Effector CD8-positive, alpha-beta T cell (primary cell): ENCODE data around the gene SEC14L1.
"Not testable (repeated sequence)": the region's sequence is repeated elsewhere in the genome, so short reads cannot be mapped to it uniquely, and the experiment has no call there.

ENCODE experiments used
- DNase-seq: peaks from one replicate; lab custom pipeline; 2025; lab: John Stamatoyannopoulos, UW

The SEC14L1 gene

DNA sequence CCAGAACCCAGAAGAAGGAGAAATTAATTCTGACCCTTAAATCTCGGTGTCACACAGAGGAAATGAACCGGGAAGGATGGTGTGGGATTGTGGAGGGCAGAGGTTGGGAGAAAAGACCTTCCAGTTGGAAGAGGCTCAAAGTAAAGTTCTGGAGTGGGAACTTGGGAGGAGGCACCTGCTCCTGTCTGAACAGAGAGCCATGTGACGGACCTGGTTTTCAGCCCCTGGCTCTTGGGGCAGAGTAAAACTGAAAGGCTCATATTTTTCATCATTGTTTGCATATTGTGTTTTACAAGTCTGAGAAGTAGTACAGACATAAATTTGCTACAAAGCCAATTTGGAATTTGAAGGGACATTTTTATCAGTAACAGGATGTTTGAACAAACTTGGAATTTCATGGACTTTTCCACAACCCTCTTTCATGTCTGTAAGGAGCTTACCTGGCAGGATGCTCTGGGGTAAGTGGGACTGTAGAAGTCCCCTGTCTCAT lies 24.4 kb upstream of the SEC14L1 start:
- no peak for DNase-seq

DNA sequence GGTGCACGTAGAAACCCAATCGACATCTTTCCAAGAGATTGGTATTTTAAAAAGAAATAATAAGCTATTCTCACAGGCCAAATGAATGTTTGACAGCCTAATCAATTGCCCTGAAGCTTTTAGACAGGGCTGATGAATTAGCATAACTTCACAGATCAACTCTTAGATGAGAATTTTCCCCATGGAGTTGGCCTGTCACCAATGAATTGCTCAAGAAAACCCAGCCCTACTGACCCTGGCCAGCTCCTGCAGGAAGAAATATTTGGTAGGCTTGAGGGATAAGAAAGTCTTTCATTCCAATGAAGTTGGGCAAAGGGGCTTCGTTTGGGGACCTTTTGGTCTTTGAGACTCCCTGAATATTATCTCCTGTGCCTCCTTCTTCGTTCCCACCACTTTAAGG lies 23.4 kb upstream of the SEC14L1 start:
- DNase-seq: no peak

DNA sequence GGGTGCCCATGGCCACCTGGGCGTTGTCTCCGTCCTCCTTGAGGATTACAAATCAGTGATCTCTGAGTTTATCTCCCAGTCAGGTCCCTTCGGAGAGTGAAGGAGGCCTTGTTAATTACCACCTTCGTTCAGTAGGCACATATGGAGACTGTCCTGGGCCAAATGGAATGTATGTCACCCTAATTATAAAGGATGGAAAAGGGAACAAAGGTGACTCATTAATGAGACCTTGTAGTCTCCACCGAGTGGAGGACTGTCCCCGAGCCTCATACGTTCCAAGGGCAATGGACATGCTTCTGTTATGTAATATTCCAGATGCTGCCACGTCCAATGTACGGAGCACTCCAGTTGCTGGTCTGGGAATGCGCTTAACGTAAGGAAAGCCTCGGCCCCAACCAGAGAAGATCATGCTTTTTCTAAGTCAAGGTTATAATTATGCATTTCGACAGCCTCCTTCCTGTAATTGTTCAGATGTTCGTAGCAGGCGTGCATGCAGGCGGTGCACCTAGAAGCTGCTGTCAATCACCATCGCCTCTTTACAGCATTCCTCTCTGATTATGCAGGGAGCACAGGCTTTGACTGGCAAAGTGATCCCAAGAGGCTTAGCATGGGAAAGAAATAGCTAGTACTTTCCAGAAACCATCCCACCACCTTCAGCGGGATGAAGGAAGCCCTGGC lies 22.4 kb upstream of the SEC14L1 start:
- DNase-seq: no peak

- no peak for DNase-seq
Observed at GRCh38 chr17:77119668-77120301, 21.0 kb upstream of the SEC14L1 start.

- no peak for DNase-seq
Observed at GRCh38 chr17:77120868-77121267, 19.9 kb upstream of the SEC14L1 start.

DNA sequence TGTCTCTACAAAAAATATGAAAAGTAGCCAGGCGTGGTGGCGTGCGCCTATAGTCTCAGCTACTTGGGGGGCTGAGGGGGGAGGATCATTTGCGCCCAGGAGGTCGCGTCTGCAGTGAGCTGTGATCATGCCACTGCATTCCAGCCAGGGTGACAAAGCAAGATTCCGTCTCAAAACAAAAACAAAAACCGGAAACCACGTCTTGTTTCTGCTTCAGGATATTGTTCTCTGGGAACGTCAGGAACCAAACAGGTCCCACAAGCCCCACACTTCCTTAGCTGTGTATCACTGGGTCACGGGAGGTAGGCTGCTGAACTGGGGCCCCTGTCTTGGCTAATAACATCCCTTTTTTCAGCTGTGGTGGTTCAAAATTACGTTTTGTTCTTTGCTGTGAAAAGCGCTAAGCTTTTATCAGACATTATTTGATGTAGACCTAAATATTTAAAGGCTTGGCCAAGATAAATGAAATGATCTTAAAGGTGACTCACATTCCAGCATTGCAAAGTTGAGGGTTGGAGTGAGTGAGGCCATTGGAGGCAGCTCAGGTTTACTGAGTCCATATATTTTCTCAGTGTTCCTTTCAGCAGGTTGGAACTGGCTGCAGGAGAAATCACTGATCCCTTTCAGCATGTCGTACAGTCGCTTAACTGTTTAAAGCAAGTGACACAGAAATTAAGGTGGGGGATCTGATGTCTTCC lies 16.4 kb upstream of the SEC14L1 start:
- no peak for DNase-seq

DNA sequence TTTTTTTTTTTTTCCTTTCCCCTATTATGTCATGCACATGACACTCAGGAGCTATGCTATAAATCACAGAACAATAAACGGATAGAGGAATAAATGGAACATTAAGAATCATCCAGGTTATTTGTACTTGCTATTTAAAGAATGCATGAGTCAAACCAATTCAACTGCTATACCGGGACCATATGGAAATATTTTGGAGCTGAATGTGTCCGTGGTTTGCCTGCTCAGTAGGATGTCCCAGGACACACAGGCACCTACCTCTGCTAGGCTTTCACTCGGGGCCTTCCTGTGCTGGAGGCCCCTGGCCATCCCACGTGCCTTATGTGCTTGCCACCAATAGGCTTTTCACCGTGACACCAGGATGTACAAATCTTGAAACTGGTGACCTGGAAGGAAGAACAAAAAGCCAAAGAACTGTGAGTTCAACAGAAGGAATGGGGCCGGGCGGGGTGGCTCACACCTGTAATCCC lies 15.3 kb upstream of the SEC14L1 start:
- DNase-seq: no peak

DNA sequence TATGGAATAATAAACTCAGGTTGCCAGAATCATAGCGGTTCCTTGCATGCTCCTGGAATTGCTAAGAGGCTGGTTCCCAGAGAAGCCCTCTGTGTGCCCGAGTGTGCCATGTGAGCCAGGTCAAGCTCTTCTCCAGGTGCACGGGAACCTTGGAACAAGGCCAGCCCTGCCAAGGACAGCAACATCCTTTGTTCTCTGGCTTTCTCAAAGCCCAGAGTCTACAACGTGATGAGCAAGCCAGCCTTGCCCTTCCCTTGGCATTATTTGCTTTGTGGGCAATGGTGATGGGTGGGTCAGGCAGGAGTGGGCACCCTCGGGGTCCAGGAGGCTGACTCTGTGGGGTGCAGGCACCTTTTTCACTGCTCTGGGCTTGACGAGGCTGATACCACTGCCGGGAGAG lies 14.2 kb upstream of the SEC14L1 start:
- no peak for DNase-seq

DNA sequence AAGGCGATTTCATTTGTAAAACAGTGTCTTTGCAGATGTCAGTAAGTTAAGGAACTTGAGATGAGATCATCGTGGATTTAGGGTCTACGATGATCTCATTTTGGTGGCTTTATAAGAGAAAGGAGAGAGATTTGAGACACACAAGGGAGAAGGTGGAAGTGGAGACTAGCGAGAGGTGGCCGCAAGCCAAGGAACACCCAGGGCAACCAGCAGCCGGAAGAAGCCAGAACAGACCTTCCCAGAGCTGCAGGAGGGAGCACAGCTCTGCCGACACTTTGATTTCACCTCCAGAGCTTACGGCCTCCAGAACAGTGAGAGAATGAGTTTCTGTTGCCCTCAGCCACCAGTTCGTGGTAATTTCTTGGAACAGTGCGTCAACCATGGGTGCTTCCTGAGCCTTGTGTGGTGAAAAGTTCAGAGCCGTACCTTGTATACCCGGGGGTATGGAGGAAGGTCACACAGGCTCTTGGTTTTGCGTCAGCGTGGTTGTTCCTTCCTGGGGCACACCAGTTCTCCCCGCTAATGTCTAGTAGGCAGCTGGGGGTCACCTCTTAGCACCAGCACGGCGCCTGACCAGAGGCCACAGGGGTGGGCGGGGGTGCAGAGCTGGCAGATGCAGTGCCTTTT lies 12.9 kb upstream of the SEC14L1 start:
- peak; percentile 40 for DNase-seq

DNA sequence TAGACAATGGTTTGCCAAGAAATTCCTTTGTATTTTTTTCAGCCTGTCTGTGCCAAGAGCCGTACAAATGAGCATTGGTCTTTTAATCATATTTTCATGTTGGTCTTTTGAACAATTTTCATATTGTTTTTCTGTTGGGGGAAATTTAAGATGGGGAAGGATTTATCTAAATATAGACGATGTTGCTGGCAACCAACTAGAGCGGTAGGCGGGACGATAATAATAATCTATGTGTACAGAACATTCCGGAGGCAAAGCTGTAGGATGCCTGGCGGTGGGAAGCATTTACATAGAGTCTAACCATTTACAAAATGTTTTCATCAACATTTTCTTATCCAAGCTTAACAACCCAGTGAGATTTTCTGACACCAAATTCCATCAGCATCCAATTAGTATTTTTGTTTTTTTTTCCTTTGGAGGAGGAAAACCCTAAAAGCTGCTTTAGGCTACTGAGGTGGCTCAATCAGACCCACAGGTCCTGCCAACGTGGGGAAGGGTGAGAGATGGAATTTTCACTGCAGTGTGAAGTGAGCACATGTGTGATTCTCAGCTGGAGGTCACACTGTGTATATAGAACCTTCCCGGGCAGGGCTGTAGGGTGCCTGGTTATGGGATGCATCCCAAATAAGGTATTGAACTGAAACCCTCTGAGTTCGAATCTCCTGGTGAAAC lies 11.7 kb upstream of the SEC14L1 start:
- DNase-seq: no peak

DNA sequence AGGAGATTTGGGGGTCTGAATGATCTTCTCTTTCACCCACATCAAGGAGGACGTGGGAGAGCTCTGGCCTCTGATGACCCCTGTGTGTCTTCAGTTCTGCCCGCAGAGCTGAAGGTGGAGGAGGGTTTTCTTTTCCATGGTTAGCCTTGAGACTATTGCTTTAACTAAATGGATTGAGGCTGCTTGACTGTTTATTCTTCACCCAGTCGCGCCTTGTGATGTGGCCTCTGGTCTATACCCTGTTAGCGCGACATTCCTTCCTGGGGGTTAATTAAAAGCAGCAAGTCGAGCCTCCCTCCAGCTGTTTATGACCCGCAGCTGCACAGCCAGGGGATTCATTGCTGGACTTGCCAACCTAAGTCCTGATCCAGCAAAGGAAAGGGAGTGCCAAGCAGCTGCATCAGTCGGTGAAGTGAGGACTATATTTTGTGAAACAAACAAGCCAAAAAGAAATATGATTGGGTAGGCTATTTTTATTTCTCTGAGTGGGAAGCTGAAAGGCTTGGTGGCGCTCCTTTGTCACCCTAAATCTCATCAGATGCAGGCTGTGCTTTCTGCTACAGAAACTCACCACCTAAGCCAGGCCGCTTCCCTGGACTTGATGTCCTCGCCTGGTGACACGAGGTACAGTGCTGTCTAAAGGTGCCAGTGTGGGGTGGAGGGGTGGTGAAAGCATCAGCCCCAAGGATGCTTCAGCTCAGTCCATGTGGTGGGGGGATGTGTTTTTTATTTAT lies 11.0 kb upstream of the SEC14L1 start:
- DNase-seq: no peak

- DNase-seq: no peak
Observed at GRCh38 chr17:77130525-77130924, 10.2 kb upstream of the SEC14L1 start.

DNA sequence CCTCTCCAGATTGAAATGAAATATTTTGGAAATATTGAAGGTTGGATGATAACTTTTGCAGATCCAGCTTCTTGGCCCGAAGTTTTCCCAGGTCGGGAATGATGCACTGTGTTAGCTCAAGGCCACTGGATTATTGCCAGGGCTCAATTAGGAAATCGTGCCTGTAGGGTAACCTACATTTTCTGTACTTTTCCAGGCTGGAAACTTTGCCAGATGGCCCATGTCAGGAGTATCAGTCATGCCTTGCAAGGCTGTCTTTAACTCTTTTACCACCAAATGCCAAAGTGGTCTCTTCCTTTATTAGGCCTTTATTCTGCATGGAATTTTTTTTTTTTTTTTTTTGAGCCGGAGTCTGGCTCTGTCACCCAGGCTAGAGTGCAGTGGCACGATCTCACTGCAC lies 8.9 kb upstream of the SEC14L1 start:
- DNase-seq: no peak

- DNase-seq: no peak
Observed at GRCh38 chr17:77132411-77133086, 8.2 kb upstream of the SEC14L1 start.

DNA sequence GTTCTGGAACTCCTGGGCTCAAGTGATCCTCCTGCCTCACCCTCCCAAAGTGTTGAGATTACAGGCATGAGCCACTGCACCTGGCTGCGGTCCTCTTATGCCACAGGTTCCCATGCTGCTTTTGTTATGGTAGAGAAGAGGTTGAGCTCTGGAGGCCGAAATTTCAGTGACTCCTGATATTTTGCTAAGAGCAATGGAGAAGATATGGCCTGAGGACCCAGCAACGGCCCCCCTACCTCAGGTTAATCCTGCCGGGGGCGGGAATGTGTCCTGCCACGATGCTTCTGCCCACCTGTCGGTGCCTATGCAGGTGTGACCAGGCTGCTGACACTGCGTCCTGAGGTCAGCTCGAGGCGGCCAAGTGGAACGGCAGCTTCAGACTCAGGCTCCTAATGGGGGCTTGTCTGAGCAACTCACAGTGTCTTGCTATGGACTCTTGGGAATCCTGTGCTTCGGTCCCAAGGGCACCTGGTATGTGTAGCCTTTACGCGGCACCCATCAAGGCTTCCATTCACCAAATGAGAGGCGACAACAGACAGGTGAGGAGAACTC lies 7.6 kb upstream of the SEC14L1 start:
- no peak for DNase-seq

- DNase-seq: no peak
Observed at GRCh38 chr17:77136420-77136767, 4.4 kb upstream of the SEC14L1 start.

DNA sequence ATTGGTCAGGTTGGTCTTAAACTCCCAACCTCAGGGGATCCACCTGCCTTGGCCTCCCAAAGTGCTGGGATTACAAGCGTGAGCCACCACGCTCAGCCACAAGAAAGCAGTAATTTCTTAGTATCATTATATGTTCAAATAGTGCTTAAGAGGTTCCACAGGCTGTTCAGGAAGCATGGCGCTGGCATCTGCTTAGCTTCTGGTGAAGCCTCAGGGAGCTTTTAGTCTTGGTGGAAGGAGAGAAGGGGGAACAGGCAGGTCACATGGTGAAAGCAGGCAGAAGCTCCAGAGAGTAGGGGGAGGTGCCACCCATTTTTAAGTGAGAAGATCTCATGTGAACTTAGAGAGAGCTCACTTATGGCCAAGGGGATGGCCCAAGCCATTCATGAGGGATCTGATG lies 3.7 kb upstream of the SEC14L1 start:
- no peak for DNase-seq

DNA sequence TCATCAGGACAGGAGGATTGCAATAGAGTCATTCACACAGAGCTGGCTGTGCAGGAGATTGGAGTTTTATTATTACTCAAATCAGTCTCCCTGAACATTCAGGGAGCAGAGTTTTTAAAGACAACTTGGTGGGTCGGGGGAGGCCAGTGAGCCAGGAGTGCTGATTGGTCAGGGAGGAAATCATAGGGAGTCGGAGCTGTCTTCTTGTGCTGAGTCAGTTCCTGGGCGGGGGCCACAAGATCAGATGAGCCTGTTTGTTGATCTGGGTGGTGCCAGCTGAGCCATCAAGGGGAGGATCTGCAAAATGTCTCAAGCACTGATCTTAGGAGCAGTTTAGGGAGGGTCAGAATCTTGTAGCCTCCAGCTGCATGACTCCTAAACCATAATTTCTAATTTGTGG lies 2.9 kb upstream of the SEC14L1 start:
- DNase-seq: not testable (repeated sequence)

DNA sequence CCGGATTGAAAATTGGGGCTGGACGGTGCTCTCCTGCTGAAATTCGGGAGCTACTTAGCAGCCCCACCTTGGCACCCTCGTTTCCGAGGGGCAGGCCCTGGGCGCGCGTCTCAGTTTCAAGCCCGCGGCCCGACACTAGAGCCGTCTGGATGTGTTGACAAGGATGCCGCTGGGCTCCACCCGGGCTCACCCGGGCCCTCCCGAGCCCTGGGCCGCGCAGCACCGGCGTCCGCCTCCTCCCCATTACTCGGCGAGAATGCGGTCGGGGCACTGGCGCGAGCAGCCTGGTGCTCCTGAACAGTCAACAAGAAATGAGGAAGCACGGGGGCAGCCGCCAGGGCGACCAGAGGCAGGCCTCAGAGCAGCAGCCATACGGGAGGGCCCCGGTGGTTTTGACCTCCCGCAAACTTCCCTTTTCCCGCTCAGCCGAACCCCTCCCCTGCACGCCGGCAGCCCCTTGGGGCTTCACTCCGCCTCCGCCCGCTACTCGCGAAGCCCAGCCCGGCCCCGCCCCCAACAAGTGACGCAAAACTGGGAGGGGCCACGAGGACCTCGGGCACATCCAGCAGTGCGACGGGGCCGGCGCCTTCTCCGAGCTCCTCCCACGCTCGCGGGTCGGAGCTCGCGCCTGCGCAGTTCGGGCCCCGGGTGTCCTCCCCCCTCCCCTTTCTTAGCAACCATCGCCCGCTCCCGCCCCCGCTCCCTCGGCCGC lies 447 bp upstream of the SEC14L1 start:
- peak; percentile 99 for DNase-seq
